GM12874 (cell line): ENCODE measurements around the gene TOP3A.

Experiments used
- TF ChIP-seq, protein P1 (sequence below): IDR thresholded peaks from 2 replicates; pipeline ENCODE4 v1.5.1; 2011; ENCODE audit warnings: low read depth, mild to moderate bottlenecking, control low read depth, low read length, moderate library complexity; ENCODE audit not compliant: insufficient read depth

Gene TOP3A

DNA sequence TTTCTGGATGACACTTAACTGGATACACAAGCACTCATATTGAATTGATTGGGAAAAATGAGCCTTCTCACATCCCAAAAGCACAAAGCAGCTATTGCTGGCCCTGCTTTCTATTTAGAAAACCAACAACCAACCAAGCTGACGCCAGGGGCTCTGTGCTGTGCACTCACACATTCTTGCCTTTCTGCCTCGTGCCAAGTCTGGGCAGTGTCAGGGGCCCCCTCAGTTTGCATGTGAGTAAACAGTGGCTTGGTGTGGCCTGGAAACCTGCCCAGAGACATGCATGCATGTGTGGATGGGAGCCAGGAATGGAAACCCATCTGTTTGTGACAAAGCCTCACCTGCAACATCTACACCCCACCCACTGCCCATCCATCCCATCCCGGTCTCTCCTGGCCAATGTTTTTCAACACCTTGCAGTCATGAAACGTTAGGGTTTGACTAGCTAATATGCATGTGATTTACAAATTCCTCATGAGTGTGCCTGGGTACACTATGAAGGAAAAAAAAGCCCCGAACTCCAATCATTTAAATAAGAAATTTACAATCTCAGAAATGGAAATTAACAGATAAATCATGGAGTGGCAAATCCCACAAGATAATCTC, 33.9 kb downstream of the TOP3A start:
- TF ChIP-seq, protein P1, sequence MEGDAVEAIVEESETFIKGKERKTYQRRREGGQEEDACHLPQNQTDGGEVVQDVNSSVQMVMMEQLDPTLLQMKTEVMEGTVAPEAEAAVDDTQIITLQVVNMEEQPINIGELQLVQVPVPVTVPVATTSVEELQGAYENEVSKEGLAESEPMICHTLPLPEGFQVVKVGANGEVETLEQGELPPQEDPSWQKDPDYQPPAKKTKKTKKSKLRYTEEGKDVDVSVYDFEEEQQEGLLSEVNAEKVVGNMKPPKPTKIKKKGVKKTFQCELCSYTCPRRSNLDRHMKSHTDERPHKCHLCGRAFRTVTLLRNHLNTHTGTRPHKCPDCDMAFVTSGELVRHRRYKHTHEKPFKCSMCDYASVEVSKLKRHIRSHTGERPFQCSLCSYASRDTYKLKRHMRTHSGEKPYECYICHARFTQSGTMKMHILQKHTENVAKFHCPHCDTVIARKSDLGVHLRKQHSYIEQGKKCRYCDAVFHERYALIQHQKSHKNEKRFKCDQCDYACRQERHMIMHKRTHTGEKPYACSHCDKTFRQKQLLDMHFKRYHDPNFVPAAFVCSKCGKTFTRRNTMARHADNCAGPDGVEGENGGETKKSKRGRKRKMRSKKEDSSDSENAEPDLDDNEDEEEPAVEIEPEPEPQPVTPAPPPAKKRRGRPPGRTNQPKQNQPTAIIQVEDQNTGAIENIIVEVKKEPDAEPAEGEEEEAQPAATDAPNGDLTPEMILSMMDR: no peak

DNA sequence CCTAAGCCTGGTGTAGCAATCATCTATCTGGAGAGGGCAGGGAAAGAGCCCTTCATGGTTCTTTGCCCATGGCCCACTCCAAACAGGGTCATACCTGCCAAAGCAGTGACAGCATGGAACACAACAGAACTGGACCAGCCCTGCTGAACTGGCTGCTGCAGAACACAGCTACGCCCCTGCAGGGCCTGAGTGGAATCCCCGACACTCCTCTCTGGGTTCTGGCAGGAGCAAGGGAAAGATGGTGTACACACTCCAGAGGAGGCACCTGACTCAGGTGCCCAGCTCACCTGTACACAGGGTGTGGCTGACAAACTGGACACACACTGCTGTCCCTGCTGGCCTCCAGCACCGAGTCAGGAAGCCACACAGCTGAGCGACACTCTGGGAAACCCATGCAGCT, 34.5 kb downstream of the TOP3A start:
- TF ChIP-seq, protein P1: no peak

DNA sequence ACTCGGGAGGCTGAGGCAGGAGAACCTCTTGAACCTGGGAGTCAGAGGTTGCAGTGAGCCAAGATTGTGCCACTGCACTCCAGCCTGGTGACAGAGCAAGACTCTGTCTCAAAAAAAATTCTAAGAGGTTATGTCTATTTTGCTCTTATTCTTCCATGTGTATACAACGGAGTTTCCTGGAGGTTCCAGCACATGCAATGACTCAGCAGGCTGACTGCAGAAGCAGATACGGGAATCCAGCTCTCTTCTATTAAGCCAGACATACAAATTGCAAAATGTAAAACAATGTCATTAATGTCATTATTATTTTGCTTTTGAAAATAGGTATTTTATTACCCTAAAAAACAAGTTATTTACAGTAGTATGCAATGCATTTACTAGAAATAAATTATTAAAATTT, 35.9 kb downstream of the TOP3A start:
- TF ChIP-seq, protein P1: no peak

DNA sequence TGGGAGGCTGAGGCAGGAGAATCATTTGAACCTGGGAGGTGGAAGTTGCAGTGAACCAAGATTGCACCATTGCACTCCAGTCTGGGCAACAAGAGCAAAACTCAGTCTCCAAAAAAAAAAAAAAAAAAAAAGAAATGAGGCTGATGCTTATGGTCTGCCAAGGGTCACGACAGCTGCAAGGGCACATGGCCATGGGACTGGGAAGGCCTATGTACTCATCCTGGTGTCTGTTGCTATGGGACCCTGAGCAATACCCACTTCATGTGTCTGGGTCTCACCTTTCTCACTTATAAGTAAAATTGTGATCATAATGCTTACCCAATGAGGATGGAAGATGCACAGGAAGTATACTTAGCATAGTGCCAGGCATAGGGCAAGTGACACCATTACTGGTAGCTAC, 37.7 kb downstream of the TOP3A start:
- TF ChIP-seq, protein P1: no peak

DNA sequence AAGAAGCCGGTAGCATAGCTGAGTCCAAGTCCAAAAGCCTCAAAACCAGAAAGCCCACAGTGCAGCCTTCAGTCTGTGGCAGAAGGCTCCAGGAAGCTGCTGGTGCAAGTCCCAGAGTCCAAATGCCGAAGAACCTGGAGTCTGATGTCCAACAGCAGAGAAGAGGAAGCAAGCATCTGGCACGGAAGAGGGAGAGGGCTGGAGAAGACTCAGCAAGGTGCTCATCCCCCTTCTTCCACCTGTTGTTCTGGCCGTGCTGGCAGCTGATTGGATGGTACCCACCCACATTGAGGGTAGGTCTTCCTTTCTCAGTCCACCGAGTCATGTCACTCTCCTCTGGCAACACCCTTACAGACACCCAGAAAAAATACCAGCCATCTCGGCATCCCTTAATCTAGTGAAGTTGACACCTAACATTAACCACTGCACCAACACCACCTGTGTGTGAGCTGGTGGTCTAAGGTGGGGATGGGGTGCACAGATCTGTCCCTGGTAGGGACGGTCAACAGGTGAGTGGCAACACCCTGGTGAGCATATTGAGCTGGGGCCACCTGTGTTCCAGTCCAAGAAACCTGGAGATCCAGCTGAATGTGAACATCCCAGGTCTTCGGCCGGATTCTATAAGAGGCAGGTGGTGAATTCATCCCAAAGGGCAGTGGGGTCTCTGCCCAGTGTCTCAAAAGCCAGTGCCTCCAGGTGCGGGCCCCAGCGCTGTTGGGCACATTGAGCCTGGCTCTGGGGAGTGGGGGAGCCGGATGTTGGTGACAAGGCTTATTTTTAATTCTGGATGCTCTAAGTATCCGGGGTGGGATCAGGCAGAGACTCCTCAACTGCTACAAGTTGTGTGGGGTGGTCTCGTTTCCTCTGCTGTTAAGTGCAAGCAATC, 44.5 kb downstream of the TOP3A start:
- TF ChIP-seq, protein P1: no peak

DNA sequence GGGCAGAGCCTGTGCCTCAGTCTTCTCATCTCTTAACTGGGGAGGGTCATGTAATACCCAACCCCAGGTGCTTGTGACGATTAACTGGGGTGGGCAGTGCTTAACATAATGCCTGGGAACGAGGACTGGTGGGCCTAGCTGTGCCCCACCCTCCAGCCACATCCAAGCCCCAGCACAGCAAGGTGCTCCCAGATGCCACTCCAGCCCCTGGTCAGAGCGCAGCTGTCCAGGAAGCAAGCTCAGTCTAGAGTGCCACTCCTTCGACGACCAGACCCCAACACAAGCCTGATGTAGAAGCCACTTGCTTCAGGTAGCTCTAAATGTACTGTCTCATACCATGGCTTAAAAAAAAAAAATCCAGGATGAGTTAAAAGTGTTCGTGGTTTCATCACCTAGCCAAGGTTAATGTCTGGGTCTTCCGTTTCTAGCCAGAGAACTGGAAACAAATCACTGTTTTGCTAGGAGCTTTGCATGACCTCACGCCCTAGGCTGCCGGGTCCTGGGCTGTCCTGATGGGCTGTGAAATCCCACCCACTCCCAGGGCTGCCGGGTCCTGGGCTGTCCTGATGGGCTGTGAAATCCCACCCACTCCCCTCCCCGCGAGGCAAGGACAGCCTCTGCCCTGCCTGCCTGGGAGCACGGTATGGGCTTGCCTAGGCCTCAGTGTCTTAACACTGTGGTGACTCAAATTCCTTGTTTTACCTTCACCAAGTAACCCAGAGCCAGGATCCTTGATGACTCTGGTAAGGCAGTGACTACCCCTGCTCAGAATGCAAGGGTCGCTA, 46.7 kb downstream of the TOP3A start:
- TF ChIP-seq, protein P1: no peak

DNA sequence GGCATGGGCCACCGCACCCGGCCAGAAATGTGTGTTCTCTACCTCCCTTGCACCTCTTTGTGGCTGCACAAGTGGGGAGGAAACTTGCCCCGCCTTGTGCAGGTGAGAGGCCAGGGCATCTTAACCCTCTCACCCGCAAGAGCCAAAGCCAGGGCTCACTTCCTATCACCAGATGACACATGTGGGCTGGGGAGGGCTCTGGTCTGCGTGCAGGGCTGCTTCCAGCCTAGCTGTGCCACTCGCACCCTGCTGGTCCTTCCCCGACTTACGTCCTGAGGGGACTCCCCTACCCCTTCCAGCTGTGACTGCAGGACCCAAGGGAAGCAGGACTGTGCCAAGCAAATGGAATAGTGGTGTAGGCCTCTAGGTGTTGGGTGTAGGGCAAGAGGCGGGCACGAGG, 47.4 kb downstream of the TOP3A start:
- TF ChIP-seq, protein P1: no peak
